ENCODE data around the gene GPD1.
A peak's percentile ranks its signal among the peaks of the same experiment; 100 is the strongest.

Gene GPD1

GRCh38 chr12:50057000-50057841, 46.6 kb upstream of the GPD1 start, which contains the start of gene ASIC1:
Gene ASIC1 (plus strand): TSS chr12:50057596. CDS start chr12:50058767, 1,171 bp downstream.
- peak; percentile 73 for DNase-seq
- peak within 1 kb of the TSS; percentile 24 to 67 for H3K18ac ChIP-seq (ENCODE audit: low read depth in 1 of 2, low read length in 2 of 2)
- peak within 1 kb of the TSS; percentile 54 for H2BK15ac ChIP-seq (ENCODE audit: low read depth, poor library complexity, severe bottlenecking)
- no peaks in the 10 kb centered on the region for H3K9me3 ChIP-seq (ENCODE audit: control insufficient read depth, low read length)
- H3K36me3 ChIP-seq (ENCODE audit: control insufficient read depth in 1 of 2, insufficient read depth in 2 of 2, low read depth in 1 of 2, low read length in 2 of 2): peaks cover 0 to 13% of the 10 kb centered on the region in 2 experiments
- H3K4me2 ChIP-seq (ENCODE audit: low read length, poor library complexity, severe bottlenecking): peak within 1 kb of the TSS; percentile 94
- H2AFZ ChIP-seq (ENCODE audit: low read depth, low read length): peak within 1 kb of the TSS; percentile 7
- peak within 1 kb of the TSS in 1 of 2 experiments; percentile 57 for H3K23ac ChIP-seq (ENCODE audit: low read length in 2 of 2)
- peak within 1 kb of the TSS in 1 of 2 experiments; percentile 2 for H2BK12ac ChIP-seq (ENCODE audit: low read length in 2 of 2)
- H3K4me3 ChIP-seq (ENCODE audit: insufficient read depth in 1 of 2, low read depth in 1 of 2, low read length in 2 of 2): peak within 1 kb of the TSS; percentile 63 to 91
- H2BK5ac ChIP-seq (ENCODE audit: low read depth, low read length, poor library complexity, severe bottlenecking): no peak within 1 kb of the TSS
- H3K79me1 ChIP-seq (replicated peaks; ENCODE audit: low read length, poor library complexity, severe bottlenecking): no peaks in the 10 kb centered on the region
- no peak within 1 kb of the TSS for H2AK5ac ChIP-seq (ENCODE audit: low read length, severe bottlenecking)
- H4K8ac ChIP-seq (ENCODE audit: low read length): no peak within 1 kb of the TSS
- peak within 1 kb of the TSS in 1 of 2 experiments; percentile 1 for H3K4ac ChIP-seq (ENCODE audit: low read depth in 1 of 2, low read length in 2 of 2)
- no peak within 1 kb of the TSS for H4K91ac ChIP-seq (ENCODE audit: low read length)
- no peak within 1 kb of the TSS for H3K27ac ChIP-seq (ENCODE audit: low read length, poor library complexity, severe bottlenecking)
- H3K9ac ChIP-seq (ENCODE audit: low read length): peak within 1 kb of the TSS; percentile 82
- peak within 1 kb of the TSS in 1 of 2 experiments; percentile 94 for H3K14ac ChIP-seq (ENCODE audit: low read length in 2 of 2)
- H3K27me3 ChIP-seq (ENCODE audit: control insufficient read depth in 1 of 2, insufficient read depth in 1 of 2, low read length in 2 of 2): peaks cover 25 to 33% of the 10 kb centered on the region in 2 experiments
- WGBS: 1% methylated on average over 44 of the region's 88 CpGs
- peaks cover 24% of the 10 kb centered on the region for H3K4me1 ChIP-seq (ENCODE audit: control insufficient read depth, insufficient read depth, low read depth, low read length)
- no peak within 1 kb of the TSS for H2BK120ac ChIP-seq (ENCODE audit: low read depth, low read length)

- 23% methylated on average over 20 of the region's 30 CpGs for WGBS
- Histone ChIP-seq H3K18ac (ENCODE audit: low read depth in 1 of 2, low read length in 2 of 2) (no peak overlapping the region), H3K27ac (ENCODE audit: low read length, poor library complexity, severe bottlenecking) (no peak overlapping the region), H2AK5ac (ENCODE audit: low read length, severe bottlenecking) (no peak overlapping the region), H2BK5ac (ENCODE audit: low read depth, low read length, poor library complexity, severe bottlenecking) (no peak overlapping the region), H3K4me2 (ENCODE audit: low read length, poor library complexity, severe bottlenecking) (peak overlapping the region; percentile 94), H4K91ac (ENCODE audit: low read length) (no peak overlapping the region), H2BK12ac (ENCODE audit: low read length in 2 of 2) (no peak overlapping the region), H3K9me3 (ENCODE audit: control insufficient read depth, low read length) (no peaks in the 10 kb centered on the region), H3K9ac (ENCODE audit: low read length) (peak overlapping the region; percentile 82), H4K8ac (ENCODE audit: low read length) (no peak overlapping the region), H3K23ac (ENCODE audit: low read length in 2 of 2) (no peak overlapping the region), H3K27me3 (ENCODE audit: control insufficient read depth in 1 of 2, insufficient read depth in 1 of 2, low read length in 2 of 2) (peaks cover 17 to 25% of the 10 kb centered on the region in 2 experiments), H3K4ac (ENCODE audit: low read depth in 1 of 2, low read length in 2 of 2) (no peak overlapping the region), H3K4me3 (ENCODE audit: insufficient read depth in 1 of 2, low read depth in 1 of 2, low read length in 2 of 2) (peak overlapping the region; percentile 63 to 91), H3K4me1 (ENCODE audit: control insufficient read depth, insufficient read depth, low read depth, low read length) (peaks cover 27% of the 10 kb centered on the region), H2BK120ac (ENCODE audit: low read depth, low read length) (no peak overlapping the region), H2BK15ac (ENCODE audit: low read depth, poor library complexity, severe bottlenecking) (no peak overlapping the region), H3K79me1 (replicated peaks; ENCODE audit: low read length, poor library complexity, severe bottlenecking) (no peaks in the 10 kb centered on the region), H3K14ac (ENCODE audit: low read length in 2 of 2) (no peak overlapping the region), H3K36me3 (ENCODE audit: control insufficient read depth in 1 of 2, insufficient read depth in 2 of 2, low read depth in 1 of 2, low read length in 2 of 2) (peaks cover 0 to 15% of the 10 kb centered on the region in 2 experiments), H2AFZ (ENCODE audit: low read depth, low read length) (no peak overlapping the region)
- DNase-seq: no peak
Measured at GRCh38 chr12:50057896-50058670, 45.7 kb upstream of the GPD1 start.

- Histone ChIP-seq H3K23ac (ENCODE audit: low read length in 2 of 2) (no peak overlapping the region), H2BK12ac (ENCODE audit: low read length in 2 of 2) (no peak overlapping the region), H2AFZ (ENCODE audit: low read depth, low read length) (no peak overlapping the region), H4K8ac (ENCODE audit: low read length) (no peak overlapping the region), H3K9ac (ENCODE audit: low read length) (no peak overlapping the region), H3K9me3 (ENCODE audit: control insufficient read depth, low read length) (no peaks in the 10 kb centered on the region), H3K4me3 (ENCODE audit: insufficient read depth in 1 of 2, low read depth in 1 of 2, low read length in 2 of 2) (no peak overlapping the region), H3K4me1 (ENCODE audit: control insufficient read depth, insufficient read depth, low read depth, low read length) (peaks cover 29% of the 10 kb centered on the region), H2BK5ac (ENCODE audit: low read depth, low read length, poor library complexity, severe bottlenecking) (no peak overlapping the region), H3K27me3 (ENCODE audit: control insufficient read depth in 1 of 2, insufficient read depth in 1 of 2, low read length in 2 of 2) (peaks cover 11 to 20% of the 10 kb centered on the region in 2 experiments), H3K18ac (ENCODE audit: low read depth in 1 of 2, low read length in 2 of 2) (no peak overlapping the region), H2AK5ac (ENCODE audit: low read length, severe bottlenecking) (no peak overlapping the region), H3K27ac (ENCODE audit: low read length, poor library complexity, severe bottlenecking) (no peak overlapping the region), H2BK120ac (ENCODE audit: low read depth, low read length) (no peak overlapping the region), H3K79me1 (replicated peaks; ENCODE audit: low read length, poor library complexity, severe bottlenecking) (no peaks in the 10 kb centered on the region), H3K36me3 (ENCODE audit: control insufficient read depth in 1 of 2, insufficient read depth in 2 of 2, low read depth in 1 of 2, low read length in 2 of 2) (peaks cover 0 to 15% of the 10 kb centered on the region in 2 experiments), H2BK15ac (ENCODE audit: low read depth, poor library complexity, severe bottlenecking) (no peak overlapping the region), H4K91ac (ENCODE audit: low read length) (no peak overlapping the region), H3K14ac (ENCODE audit: low read length in 2 of 2) (peak overlapping the region in 1 of 2 experiments; percentile 44), H3K4ac (ENCODE audit: low read depth in 1 of 2, low read length in 2 of 2) (no peak overlapping the region), H3K4me2 (ENCODE audit: low read length, poor library complexity, severe bottlenecking) (no peak overlapping the region)
- no peak for DNase-seq
- WGBS: 89% methylated on average over 15 of the region's 15 CpGs
Measured at GRCh38 chr12:50058743-50059312, 45.0 kb upstream of the GPD1 start.

Data from mesenchymal stem cell (in vitro differentiated cells and primary cell).